ENCODE results near the gene MEGF11.

Gene MEGF11

GRCh38 chr15:66184936-66185790 is 68.4 kb downstream of the MEGF11 start:
- DNase-seq (ENCODE audit: insufficient read length, low spot score) (no peak), FAIRE-seq (no peak)
- TF ChIP-seq POLR2AphosphoS5 (IDR thresholded peaks at IDR 0.05; ENCODE audit: low read depth, low read length) = no peak
- TF ChIP-seq POLR2A (IDR thresholded peaks at IDR 0.05; ENCODE audit: low read depth, low read length) = no peak
- no peak for TF ChIP-seq TAF1 (IDR thresholded peaks at IDR 0.05; ENCODE audit: low read depth, low read length)
- no peak for TF ChIP-seq POU2F2 (IDR thresholded peaks at IDR 0.05; ENCODE audit: low read depth, low read length)
- no peak for TF ChIP-seq PAX5 (IDR thresholded peaks at IDR 0.05; ENCODE audit: insufficient read depth, low read length, severe bottlenecking)
- no peak for TF ChIP-seq SPI1 (IDR thresholded peaks at IDR 0.05; ENCODE audit: low read depth, low read length)

GRCh38 chr15:66184492-66184891 is 69.1 kb downstream of the MEGF11 start:
- TF ChIP-seq POU2F2 (IDR thresholded peaks at IDR 0.05; ENCODE audit: low read depth, low read length) = no peak
- TF ChIP-seq PAX5 (IDR thresholded peaks at IDR 0.05; ENCODE audit: insufficient read depth, low read length, severe bottlenecking) = no peak
- TF ChIP-seq SPI1 (IDR thresholded peaks at IDR 0.05; ENCODE audit: low read depth, low read length) = no peak
- TF ChIP-seq TAF1 (IDR thresholded peaks at IDR 0.05; ENCODE audit: low read depth, low read length) = no peak
- no peak for TF ChIP-seq POLR2AphosphoS5 (IDR thresholded peaks at IDR 0.05; ENCODE audit: low read depth, low read length)
- TF ChIP-seq POLR2A (IDR thresholded peaks at IDR 0.05; ENCODE audit: low read depth, low read length) = no peak
- FAIRE-seq (no peak), DNase-seq (ENCODE audit: insufficient read length, low spot score) (no peak)

- TF ChIP-seq POU2F2 (IDR thresholded peaks at IDR 0.05; ENCODE audit: low read depth, low read length) (no peak), POLR2AphosphoS5 (IDR thresholded peaks at IDR 0.05; ENCODE audit: low read depth, low read length) (no peak)
- FAIRE-seq (no peak), DNase-seq (ENCODE audit: insufficient read length, low spot score) (no peak)
These were observed 72.9 kb downstream of the MEGF11 start for GRCh38 chr15:66180531-66181097.

GRCh38 chr15:66178531-66178910 is 75.0 kb downstream of the MEGF11 start:
- TF ChIP-seq PAX5 (IDR thresholded peaks at IDR 0.05; ENCODE audit: insufficient read depth, low read length, severe bottlenecking) = no peak
- no peak for TF ChIP-seq POLR2AphosphoS5 (IDR thresholded peaks at IDR 0.05; ENCODE audit: low read depth, low read length)
- TF ChIP-seq SPI1 (IDR thresholded peaks at IDR 0.05; ENCODE audit: low read depth, low read length) = no peak
- no peak for TF ChIP-seq POU2F2 (IDR thresholded peaks at IDR 0.05; ENCODE audit: low read depth, low read length)
- TF ChIP-seq POLR2A (IDR thresholded peaks at IDR 0.05; ENCODE audit: low read depth, low read length) = no peak
- TF ChIP-seq TAF1 (IDR thresholded peaks at IDR 0.05; ENCODE audit: low read depth, low read length) = no peak
- no peak for FAIRE-seq
- DNase-seq (ENCODE audit: insufficient read length, low spot score) = no peak

DNA sequence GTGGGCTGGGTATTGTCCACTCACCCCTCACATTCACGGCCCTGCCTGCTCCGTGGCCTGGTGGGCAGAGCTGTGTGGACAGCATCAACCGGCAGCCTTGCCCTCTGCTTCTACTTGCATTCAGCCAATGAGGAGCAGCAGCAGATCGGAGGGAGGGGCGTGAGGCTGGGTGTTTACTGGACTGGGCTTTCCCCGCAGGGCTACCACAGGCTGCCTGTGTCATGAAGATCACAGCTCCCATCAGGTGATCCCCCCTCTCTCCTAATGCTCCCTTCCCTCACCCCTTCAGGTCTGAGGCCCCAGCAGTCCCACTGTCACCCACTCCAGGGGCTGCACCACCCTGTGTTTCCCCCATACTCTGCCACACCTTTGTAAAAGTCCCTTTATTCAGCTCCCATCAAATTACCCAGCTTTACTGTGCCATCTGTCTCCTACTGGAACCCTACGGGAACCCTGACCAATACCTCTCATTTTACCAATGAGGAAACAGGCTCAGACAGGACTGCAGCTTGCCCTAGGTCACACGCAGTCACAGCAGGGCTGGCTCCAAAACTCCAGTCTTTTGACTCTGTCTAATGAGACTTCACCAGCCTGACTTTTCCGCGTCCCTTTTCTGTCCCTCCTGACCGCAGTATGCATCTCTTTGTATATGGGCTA is 81.1 kb downstream of the MEGF11 start:
- DNase-seq (ENCODE audit: insufficient read length, low spot score) (no peak), FAIRE-seq (no peak)
- no peak for TF ChIP-seq TAF1 (IDR thresholded peaks at IDR 0.05; ENCODE audit: low read depth, low read length)
- TF ChIP-seq POU2F2 (IDR thresholded peaks at IDR 0.05; ENCODE audit: low read depth, low read length) = no peak
- no peak for TF ChIP-seq POLR2A (IDR thresholded peaks at IDR 0.05; ENCODE audit: low read depth, low read length)
- TF ChIP-seq PAX5 (IDR thresholded peaks at IDR 0.05; ENCODE audit: insufficient read depth, low read length, severe bottlenecking) = no peak
- no peak for TF ChIP-seq POLR2AphosphoS5 (IDR thresholded peaks at IDR 0.05; ENCODE audit: low read depth, low read length)
- TF ChIP-seq SPI1 (IDR thresholded peaks at IDR 0.05; ENCODE audit: low read depth, low read length) = no peak

GRCh38 chr15:66171841-66172240 is 81.7 kb downstream of the MEGF11 start:
- DNase-seq (ENCODE audit: insufficient read length, low spot score) (no peak), FAIRE-seq (no peak)
- TF ChIP-seq POLR2A (IDR thresholded peaks at IDR 0.05; ENCODE audit: low read depth, low read length) (no peak), POU2F2 (IDR thresholded peaks at IDR 0.05; ENCODE audit: low read depth, low read length) (no peak), POLR2AphosphoS5 (IDR thresholded peaks at IDR 0.05; ENCODE audit: low read depth, low read length) (no peak), SPI1 (IDR thresholded peaks at IDR 0.05; ENCODE audit: low read depth, low read length) (no peak), PAX5 (IDR thresholded peaks at IDR 0.05; ENCODE audit: insufficient read depth, low read length, severe bottlenecking) (no peak), TAF1 (IDR thresholded peaks at IDR 0.05; ENCODE audit: low read depth, low read length) (no peak)

DNA sequence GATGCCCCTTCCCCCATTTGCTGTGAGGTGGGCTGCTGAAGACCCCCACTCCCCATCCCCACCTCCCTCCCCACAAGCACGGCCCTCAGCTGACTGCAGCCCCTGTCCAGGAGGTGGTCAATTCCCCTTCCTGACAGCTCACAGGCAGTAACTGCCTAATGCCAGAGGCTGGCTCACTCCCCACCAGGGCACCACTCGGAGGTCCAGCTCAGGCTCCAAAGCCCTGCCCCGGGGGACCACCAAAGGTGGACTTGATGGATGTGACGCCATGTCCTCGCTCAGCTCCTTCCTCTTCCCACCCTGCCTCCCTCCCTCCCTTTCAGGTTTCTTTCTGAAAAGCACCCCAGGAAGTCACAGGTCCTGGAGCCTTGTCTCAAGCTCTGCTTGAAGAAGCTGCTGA is 82.8 kb downstream of the MEGF11 start:
- TF ChIP-seq TAF1 (IDR thresholded peaks at IDR 0.05; ENCODE audit: low read depth, low read length) (no peak), SPI1 (IDR thresholded peaks at IDR 0.05; ENCODE audit: low read depth, low read length) (no peak), PAX5 (IDR thresholded peaks at IDR 0.05; ENCODE audit: insufficient read depth, low read length, severe bottlenecking) (no peak), POLR2AphosphoS5 (IDR thresholded peaks at IDR 0.05; ENCODE audit: low read depth, low read length) (no peak), POLR2A (IDR thresholded peaks at IDR 0.05; ENCODE audit: low read depth, low read length) (no peak), POU2F2 (IDR thresholded peaks at IDR 0.05; ENCODE audit: low read depth, low read length) (no peak)
- no peak for FAIRE-seq

DNA sequence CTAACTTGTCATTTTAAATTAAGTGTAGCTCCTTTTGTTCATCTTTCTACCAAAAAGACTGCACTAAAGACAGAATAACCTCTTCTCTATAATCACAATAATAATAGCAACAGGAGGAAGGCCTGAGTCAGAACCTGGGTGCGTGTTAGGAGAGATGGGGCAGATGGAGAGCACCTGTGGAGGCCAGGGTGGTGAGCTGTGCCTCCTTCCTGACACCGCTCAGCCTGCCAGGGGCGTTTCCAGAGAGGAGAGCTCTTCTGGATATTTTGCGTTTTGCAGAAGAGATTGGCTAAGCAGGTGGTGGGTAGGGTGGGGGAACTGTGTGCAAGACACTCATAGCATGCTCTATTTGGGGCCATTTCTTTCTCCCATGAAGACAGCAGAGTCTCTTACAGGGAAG is 83.5 kb downstream of the MEGF11 start:
- no peak for DNase-seq (ENCODE audit: insufficient read length, low spot score)
- TF ChIP-seq SPI1 (IDR thresholded peaks at IDR 0.05; ENCODE audit: low read depth, low read length) = no peak
- no peak for TF ChIP-seq POU2F2 (IDR thresholded peaks at IDR 0.05; ENCODE audit: low read depth, low read length)
- no peak for TF ChIP-seq POLR2A (IDR thresholded peaks at IDR 0.05; ENCODE audit: low read depth, low read length)
- no peak for TF ChIP-seq PAX5 (IDR thresholded peaks at IDR 0.05; ENCODE audit: insufficient read depth, low read length, severe bottlenecking)
- TF ChIP-seq TAF1 (IDR thresholded peaks at IDR 0.05; ENCODE audit: low read depth, low read length) = no peak
- no peak for TF ChIP-seq POLR2AphosphoS5 (IDR thresholded peaks at IDR 0.05; ENCODE audit: low read depth, low read length)
- FAIRE-seq = no peak

More for the DNA sequence above, 82.8 kb downstream of the MEGF11 start:
- no peak for DNase-seq (ENCODE audit: insufficient read length, low spot score)

GRCh38 chr15:66169625-66170024 is 83.9 kb downstream of the MEGF11 start:
- FAIRE-seq (no peak), DNase-seq (ENCODE audit: insufficient read length, low spot score) (no peak)
- TF ChIP-seq POLR2A (IDR thresholded peaks at IDR 0.05; ENCODE audit: low read depth, low read length) (no peak), SPI1 (IDR thresholded peaks at IDR 0.05; ENCODE audit: low read depth, low read length) (no peak), POLR2AphosphoS5 (IDR thresholded peaks at IDR 0.05; ENCODE audit: low read depth, low read length) (no peak), POU2F2 (IDR thresholded peaks at IDR 0.05; ENCODE audit: low read depth, low read length) (no peak), PAX5 (IDR thresholded peaks at IDR 0.05; ENCODE audit: insufficient read depth, low read length, severe bottlenecking) (no peak), TAF1 (IDR thresholded peaks at IDR 0.05; ENCODE audit: low read depth, low read length) (no peak)

All from GM12891 (cell line).